Spleen (tissue), 7 donors: ENCODE data around the gene CCDC92.

Experiments
- CTCF ChIP-seq, 11 experiments: fragments of 200-600 bp in 7 of 11; fragments of 450-650 bp in 4 of 11; sonication (generic) in 4 of 11; IDR thresholded peaks in 8 of 11; conservative IDR thresholded peaks in 3 of 11; 1 replicate in 7 of 11; 2 replicates in 4 of 11; pipeline versions ENCODE4 v1.4.0 to v1.8.0; 2016 to 2021; ENCODE audit warnings: antibody characterized with exemption in 11 of 11, inconsistent platforms in 4 of 11, mild to moderate bottlenecking in 1 of 11
- POLR2A ChIP-seq, 3 donors: fragments of 450-650 bp; IDR thresholded peaks; one replicate each; pipeline ENCODE4 v1.5.1; 2017; ENCODE audit warnings: antibody characterized with exemption in 3 of 3, mild to moderate bottlenecking in 1 of 3
- POLR2AphosphoS5 ChIP-seq, 3 donors: sonication (generic); formaldehyde crosslinking; IDR thresholded peaks; one replicate each; pipeline ENCODE4 v1.5.1; 2017; ENCODE audit warnings: antibody characterized with exemption in 3 of 3
- donor health status: DM: no; HTN: no; CAD: no; lungs with moderate emphysema.
- donor health status: DM: no; HTN: no; CAD: no.
- donor health status: DM: no; HTN: no; CAD: no.

- TF ChIP-seq CTCF (IDR thresholded peaks at IDR 0.05 in 8 of 11, conservative IDR thresholded peaks at IDR 0.05 in 3 of 11) (no peak), POLR2A (IDR thresholded peaks at IDR 0.05) (no peak), POLR2AphosphoS5 (IDR thresholded peaks at IDR 0.05) (no peak)
Measured at GRCh38 chr12:123934829-123935228, 37.8 kb downstream of the CCDC92 start.
